HG02884 (cell line): ENCODE data around the gene TJP2.
"Not testable (repeated sequence)": the region's sequence is repeated elsewhere in the genome, so short reads cannot be mapped to it uniquely, and the experiment has no call there.

Source experiments
- ATAC-seq: cut with Tn5 transposase; IDR thresholded peaks from one replicate; pipeline ENCODE4 v1.9.1; 2021; ENCODE audit warnings: mild to moderate bottlenecking, moderate library complexity; ENCODE audit not compliant: unreplicated experiment

Gene TJP2

GRCh38 chr9:69157751-69158466 is 16.2 kb upstream of the TJP2 start:
- ATAC-seq: no peak

GRCh38 chr9:69158471-69158870 is 15.6 kb upstream of the TJP2 start:
- ATAC-seq: no peak

- not testable (repeated sequence) for ATAC-seq
These were observed 9.5 kb upstream of the TJP2 start for GRCh38 chr9:69164573-69164972.

GRCh38 chr9:69165581-69165980 is 8.5 kb upstream of the TJP2 start:
- ATAC-seq: no peak

- ATAC-seq: peak; percentile 56
These were observed 5.3 kb upstream of the TJP2 start for GRCh38 chr9:69168709-69169217.

GRCh38 chr9:69170231-69170630 is 3.8 kb upstream of the TJP2 start:
- ATAC-seq: no peak

- ATAC-seq: no peak
These were observed 3.0 kb upstream of the TJP2 start for GRCh38 chr9:69171049-69171448.

- ATAC-seq: no peak
These were observed 2.6 kb upstream of the TJP2 start for GRCh38 chr9:69171517-69171916.

- no peak for ATAC-seq
These were observed 1.2 kb upstream of the TJP2 start for GRCh38 chr9:69172895-69173294.

GRCh38 chr9:69173497-69173890 is 583 bp upstream of the TJP2 start:
- ATAC-seq: peak; percentile 11

GRCh38 chr9:69174616-69175463 is 763 bp downstream of the TJP2 start:
- ATAC-seq: peak; percentile 44

GRCh38 chr9:69175486-69175885 is 1.4 kb downstream of the TJP2 start:
- peak; percentile 8 for ATAC-seq

- ATAC-seq: no peak
These were observed 2.5 kb downstream of the TJP2 start for GRCh38 chr9:69176471-69177171.

GRCh38 chr9:69178583-69179011 is 4.5 kb downstream of the TJP2 start:
- no peak for ATAC-seq

GRCh38 chr9:69179037-69179436 is 5.0 kb downstream of the TJP2 start:
- no peak for ATAC-seq

- ATAC-seq: no peak
These were observed 6.1 kb downstream of the TJP2 start for GRCh38 chr9:69180200-69180599.

GRCh38 chr9:69180670-69181069 is 6.6 kb downstream of the TJP2 start:
- ATAC-seq: no peak

GRCh38 chr9:69181908-69182353 is 7.9 kb downstream of the TJP2 start:
- no peak for ATAC-seq

GRCh38 chr9:69184266-69184665 is 10.2 kb downstream of the TJP2 start:
- ATAC-seq: no peak

- ATAC-seq: no peak
These were observed 12.9 kb downstream of the TJP2 start for GRCh38 chr9:69186841-69187611.

GRCh38 chr9:69188975-69189374 is 14.9 kb downstream of the TJP2 start:
- ATAC-seq: no peak
